GM23338 (cell line): ENCODE data around the gene SPTBN4. TPM values are rescaled to one million over a fixed set of nuclear protein-coding genes. Genes with fewer than 3 reads are reported as not detected.
"Not testable (repeated sequence)": the region's sequence is repeated elsewhere in the genome, so short reads cannot be mapped to it uniquely, and the experiment has no call there.

Experiments
- ATAC-seq: fragments of 200-7000 bp; cut with Tn5 transposase; 3 replicates; pipeline ENCODE4 v1.9.1; 2020
- DNase-seq: peaks from one replicate; pipeline ENCODE4 v3.0.0-alpha.2; 2015; ENCODE audit warnings: low spot score
- H2AFZ ChIP-seq: fragments of 200-600 bp; sonication (generic); 2 replicates; pipeline ENCODE4 v1.8.0; 2016; ENCODE audit warnings: antibody characterized with exemption, mild to moderate bottlenecking, moderate library complexity
- H3F3A ChIP-seq: fragments of 200-600 bp; sonication (generic); replicated peaks from 2 replicates; pipeline ENCODE4 v1.8.0; 2017; ENCODE audit warnings: antibody characterized with exemption, mixed run types, low read depth
- H3K27ac ChIP-seq: fragments of 200-600 bp; sonication (generic); 2 replicates; pipeline ENCODE4 v1.6.1; 2016; ENCODE audit warnings: low read depth
- H3K27me3 ChIP-seq: fragments of 200-600 bp; sonication (generic); 2 replicates; pipeline ENCODE4 v1.8.0; 2016; ENCODE audit warnings: mild to moderate bottlenecking, mixed run types, moderate library complexity; ENCODE audit not compliant: insufficient read depth
- H3K36me3 ChIP-seq: fragments of 200-600 bp; sonication (generic); 2 replicates; pipeline ENCODE4 v1.8.0; 2016; ENCODE audit warnings: mild to moderate bottlenecking; ENCODE audit not compliant: insufficient read depth
- H3K4me1 ChIP-seq: fragments of 200-600 bp; sonication (generic); 2 replicates; pipeline ENCODE4 v1.8.0; 2016; ENCODE audit warnings: mild to moderate bottlenecking, moderate library complexity; ENCODE audit not compliant: insufficient read depth
- H3K4me2 ChIP-seq: fragments of 200-600 bp; sonication (generic); 2 replicates; pipeline ENCODE4 v1.7.1; 2017; ENCODE audit warnings: mixed run types
- H3K4me3 ChIP-seq: fragments of 200-600 bp; sonication (generic); 2 replicates; pipeline ENCODE4 v1.6.1; 2016; ENCODE audit warnings: mixed run types
- H3K79me2 ChIP-seq: fragments of 200-600 bp; sonication (generic); replicated peaks from 2 replicates; pipeline ENCODE4 v1.8.0; 2017; ENCODE audit warnings: mild to moderate bottlenecking; ENCODE audit not compliant: insufficient read depth
- H3K9me2 ChIP-seq: fragments of 200-600 bp; sonication (generic); 2 replicates; pipeline ENCODE4 v1.8.0; 2017; ENCODE audit not compliant: insufficient read depth
- H4K20me1 ChIP-seq: fragments of 200-600 bp; sonication (generic); replicated peaks from 2 replicates; pipeline ENCODE4 v1.8.0; 2017; ENCODE audit warnings: mild to moderate bottlenecking; ENCODE audit not compliant: insufficient read depth
- H3K27ac Mint-ChIP-seq: 2 replicates; pipeline ENCODE4 v1.8.0; 2020; ENCODE audit warnings: inconsistent platforms, mild to moderate bottlenecking, moderate library complexity, mixed read lengths
- H3K27me3 Mint-ChIP-seq: 3 replicates; pipeline ENCODE4 v1.8.0; 2022; ENCODE audit warnings: low read depth, mild to moderate bottlenecking, moderate library complexity, mixed read lengths, inconsistent platforms; ENCODE audit not compliant: insufficient read depth, poor library complexity
- H3K36me3 Mint-ChIP-seq: 3 replicates; pipeline ENCODE4 v1.8.0; 2021; ENCODE audit warnings: low read depth, mild to moderate bottlenecking, inconsistent platforms, moderate library complexity, mixed read lengths
- H3K4me1 Mint-ChIP-seq: 3 replicates; pipeline ENCODE4 v1.8.0; 2020; ENCODE audit warnings: mild to moderate bottlenecking, inconsistent platforms, mixed read lengths
- H3K4me3 Mint-ChIP-seq: 3 replicates; pipeline ENCODE4 v1.8.0; 2021; ENCODE audit warnings: moderate library complexity, mild to moderate bottlenecking, inconsistent platforms, mixed read lengths
- H3K9me3 Mint-ChIP-seq: 3 replicates; pipeline ENCODE4 v1.8.0; 2020; ENCODE audit warnings: moderate library complexity, mild to moderate bottlenecking, inconsistent platforms, mixed read lengths
- EZH2 ChIP-seq: fragments of 200-600 bp; sonication (generic); IDR thresholded peaks from one replicate; pipeline ENCODE4 v1.8.0; 2017; ENCODE audit warnings: antibody characterized with exemption, mild to moderate bottlenecking, low read depth; ENCODE audit not compliant: unreplicated experiment
- EZH2phosphoT487 ChIP-seq: fragments of 200-600 bp; sonication (generic); IDR thresholded peaks from one replicate; pipeline ENCODE4 v1.8.1; 2018; ENCODE audit warnings: antibody characterized with exemption; ENCODE audit not compliant: unreplicated experiment
- JUNB ChIP-seq: IDR thresholded peaks from one replicate; pipeline ENCODE4 v1.6.1; 2016; ENCODE audit warnings: antibody characterized with exemption; ENCODE audit not compliant: unreplicated experiment
- NANOG ChIP-seq: IDR thresholded peaks from 2 replicates; pipeline ENCODE4 v1.6.1; 2016; ENCODE audit warnings: antibody characterized with exemption, borderline replicate concordance
- POLR2AphosphoS5 ChIP-seq: IDR thresholded peaks from 2 replicates; pipeline ENCODE4 v1.6.1; 2016; ENCODE audit warnings: antibody characterized with exemption, low read depth
- STAT1 ChIP-seq: IDR thresholded peaks from one replicate; pipeline ENCODE4 v1.6.1; 2016; ENCODE audit warnings: antibody characterized with exemption; ENCODE audit not compliant: unreplicated experiment
- ZNF114 ChIP-seq: fragments of 250-450 bp; sonication (Bioruptor Pico); IDR thresholded peaks from 2 replicates; pipeline ENCODE4 v1.5.0; 2020; ENCODE audit warnings: mild to moderate bottlenecking, moderate library complexity
- ZNF331 ChIP-seq: fragments of 250-450 bp; sonication (Bioruptor Pico); IDR thresholded peaks from 2 replicates; pipeline ENCODE4 v1.5.0; 2020; ENCODE audit warnings: low read depth, mild to moderate bottlenecking, moderate library complexity
- polyA plus RNA-seq: library from polyadenylated mRNA; unstranded; fragments of >200 nt; fragmentation: Nextera tagmentation; extraction: Ambion mirVana; gene quantifications from 2 replicates; pipeline ENCODE4 v1.2.1, GENCODE V29; 2016
- total RNA-seq: library from RNA; depleted of rRNA; stranded (reverse); fragments of >200 nt; shearing (Covaris generic); gene quantifications from 2 replicates; pipeline ENCODE4 v1.2.3, GENCODE V29; 2014
- TF ChIP-seq, protein P1 (sequence below): IDR thresholded peaks from one replicate; pipeline ENCODE4 v1.6.1; 2018; ENCODE audit warnings: antibody characterized with exemption; ENCODE audit not compliant: unreplicated experiment
- TF ChIP-seq, protein P2 (sequence below), 2 experiments: fragments of 200-600 bp in 1 of 2; sonication (generic) in 1 of 2; conservative IDR thresholded peaks; 2 replicates each; pipeline versions ENCODE4 v1.5.1 to v1.6.1; 2016 to 2017; ENCODE audit warnings: antibody characterized with exemption in 2 of 2, low read depth in 2 of 2, mild to moderate bottlenecking in 2 of 2, moderate library complexity in 1 of 2

SPTBN4 gene
- total and polyA plus RNA-seq, 2 experiments from 2014 or later: 1.6 to 2.3 TPM

- no peaks in the 10 kb centered on the region for H3K36me3 ChIP-seq
- Mint-ChIP-seq H3K27me3 (peaks cover 3% of the 10 kb centered on the region), H3K9me3 (no peaks in the 10 kb centered on the region), H3K27ac (no peak overlapping the region), H3K36me3 (no peaks in the 10 kb centered on the region), H3K4me1 (no peaks in the 10 kb centered on the region), H3K4me3 (no peak overlapping the region)
- H3K4me3 ChIP-seq: no peak overlapping the region
- no peak overlapping the region for H3K27ac ChIP-seq
- no peaks in the 10 kb centered on the region for H3F3A ChIP-seq
- no peak overlapping the region for H2AFZ ChIP-seq
- no peaks in the 10 kb centered on the region for H3K4me1 ChIP-seq
- H3K4me2 ChIP-seq: no peak overlapping the region
- H3K9me2 ChIP-seq: no peaks in the 10 kb centered on the region
- H3K27me3 ChIP-seq: peaks cover 2% of the 10 kb centered on the region; the same call in 1 of the 2 replicates
- ATAC-seq (no peak), DNase-seq (no peak)
- no peak for TF ChIP-seq STAT1
- TF ChIP-seq NANOG: no peak
- TF ChIP-seq, protein P1, sequence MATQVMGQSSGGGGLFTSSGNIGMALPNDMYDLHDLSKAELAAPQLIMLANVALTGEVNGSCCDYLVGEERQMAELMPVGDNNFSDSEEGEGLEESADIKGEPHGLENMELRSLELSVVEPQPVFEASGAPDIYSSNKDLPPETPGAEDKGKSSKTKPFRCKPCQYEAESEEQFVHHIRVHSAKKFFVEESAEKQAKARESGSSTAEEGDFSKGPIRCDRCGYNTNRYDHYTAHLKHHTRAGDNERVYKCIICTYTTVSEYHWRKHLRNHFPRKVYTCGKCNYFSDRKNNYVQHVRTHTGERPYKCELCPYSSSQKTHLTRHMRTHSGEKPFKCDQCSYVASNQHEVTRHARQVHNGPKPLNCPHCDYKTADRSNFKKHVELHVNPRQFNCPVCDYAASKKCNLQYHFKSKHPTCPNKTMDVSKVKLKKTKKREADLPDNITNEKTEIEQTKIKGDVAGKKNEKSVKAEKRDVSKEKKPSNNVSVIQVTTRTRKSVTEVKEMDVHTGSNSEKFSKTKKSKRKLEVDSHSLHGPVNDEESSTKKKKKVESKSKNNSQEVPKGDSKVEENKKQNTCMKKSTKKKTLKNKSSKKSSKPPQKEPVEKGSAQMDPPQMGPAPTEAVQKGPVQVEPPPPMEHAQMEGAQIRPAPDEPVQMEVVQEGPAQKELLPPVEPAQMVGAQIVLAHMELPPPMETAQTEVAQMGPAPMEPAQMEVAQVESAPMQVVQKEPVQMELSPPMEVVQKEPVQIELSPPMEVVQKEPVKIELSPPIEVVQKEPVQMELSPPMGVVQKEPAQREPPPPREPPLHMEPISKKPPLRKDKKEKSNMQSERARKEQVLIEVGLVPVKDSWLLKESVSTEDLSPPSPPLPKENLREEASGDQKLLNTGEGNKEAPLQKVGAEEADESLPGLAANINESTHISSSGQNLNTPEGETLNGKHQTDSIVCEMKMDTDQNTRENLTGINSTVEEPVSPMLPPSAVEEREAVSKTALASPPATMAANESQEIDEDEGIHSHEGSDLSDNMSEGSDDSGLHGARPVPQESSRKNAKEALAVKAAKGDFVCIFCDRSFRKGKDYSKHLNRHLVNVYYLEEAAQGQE: no peak
- TF ChIP-seq JUNB: no peak
- no peaks in the 10 kb centered on the region for H3K79me2 ChIP-seq
- no peaks in the 10 kb centered on the region for H4K20me1 ChIP-seq
These were observed 7.9 kb downstream of the SPTBN4 start for GRCh38 chr19:40474737-40475136.

DNA sequence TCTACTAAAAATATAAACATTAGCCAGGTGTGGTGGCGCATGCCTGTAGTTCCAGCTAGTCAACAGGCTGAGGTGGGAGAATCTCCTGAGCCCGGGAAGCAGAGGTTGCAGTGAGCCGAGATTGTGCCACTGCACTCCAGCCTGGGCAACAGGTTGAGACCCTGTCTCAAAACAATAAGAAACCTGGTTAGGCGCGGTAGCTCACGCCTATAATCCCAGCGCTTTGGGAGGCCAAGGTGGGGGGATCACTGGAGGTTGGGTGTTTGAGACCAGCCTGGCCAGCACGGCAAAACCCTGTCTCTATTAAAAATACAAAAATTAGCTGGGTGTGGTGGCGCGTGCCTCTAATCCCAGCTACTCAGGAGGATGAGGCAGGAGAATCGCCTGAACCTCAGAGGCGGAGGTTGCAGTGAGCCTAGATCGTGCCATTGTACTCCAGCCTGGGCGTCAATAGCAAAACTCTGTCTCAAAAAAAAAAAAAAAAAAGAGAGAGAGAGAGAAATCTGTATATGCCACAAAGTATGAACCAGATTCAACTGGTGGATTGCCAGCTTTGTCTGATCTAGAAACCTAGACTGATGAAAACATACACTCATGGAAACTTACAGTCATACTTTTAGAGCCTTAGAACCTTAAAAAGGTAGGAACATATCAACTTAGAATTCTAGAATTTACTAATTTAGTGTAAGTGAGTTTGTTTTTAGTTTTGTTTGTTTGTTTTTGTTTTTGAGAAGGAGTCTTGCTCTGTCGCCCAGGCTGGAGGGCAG is 9.3 kb downstream of the SPTBN4 start:
- H4K20me1 ChIP-seq, H3K9me3 Mint-ChIP-seq, H3F3A ChIP-seq, ATAC-seq, H3K4me1 ChIP-seq, DNase-seq, H3K27ac Mint-ChIP-seq, H3K9me2 ChIP-seq, H3K4me3 Mint-ChIP-seq, H3K4me1 Mint-ChIP-seq, H3K27ac ChIP-seq, H3K36me3 ChIP-seq, H2AFZ ChIP-seq, H3K27me3 ChIP-seq, H3K79me2 ChIP-seq, H3K36me3 Mint-ChIP-seq, H3K4me2 ChIP-seq, H3K4me3 ChIP-seq, H3K27me3 Mint-ChIP-seq: not testable (repeated sequence)

DNA sequence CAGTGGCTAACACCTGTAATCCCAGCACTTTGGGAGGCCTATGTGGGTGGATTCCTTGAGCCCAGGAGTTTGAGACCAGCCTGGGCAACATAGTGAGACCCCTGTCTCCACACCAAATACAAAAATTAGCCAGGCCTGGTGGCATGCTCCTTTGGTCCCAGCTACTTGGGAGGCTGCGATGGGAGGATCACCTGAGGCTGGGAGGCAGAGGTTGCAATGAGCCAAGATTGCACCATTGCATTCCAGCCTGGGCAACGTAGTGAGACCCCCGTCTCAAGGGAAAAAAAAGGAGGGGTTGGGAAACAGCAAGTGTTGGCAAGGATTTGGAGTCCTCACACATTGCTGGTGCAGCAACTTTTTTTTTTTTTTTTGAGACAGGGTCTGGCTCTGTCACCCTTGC is 19.2 kb downstream of the SPTBN4 start:
- H3K4me1 Mint-ChIP-seq: peaks cover 8% of the 10 kb centered on the region; the same call in 2 of the 3 replicates
- no peaks in the 10 kb centered on the region for H3K79me2 ChIP-seq
- H3K36me3 ChIP-seq: no peaks in the 10 kb centered on the region
- H3K27me3 ChIP-seq: 0 out of 2 replicates have a peak, but pooled peaks cover 5% of the 10 kb centered on the region
- H3K9me2 ChIP-seq: 0 out of 2 replicates have a peak, but pooled peaks cover 8% of the 10 kb centered on the region
- no peaks in the 10 kb centered on the region for H3F3A ChIP-seq
- no peaks in the 10 kb centered on the region for H3K36me3 Mint-ChIP-seq
- no peak overlapping the region for H2AFZ ChIP-seq
- no peak overlapping the region for H3K4me3 ChIP-seq
- DNase-seq (no peak), ATAC-seq (no peak)
- H3K27ac Mint-ChIP-seq: no peak overlapping the region
- H3K4me2 ChIP-seq: no peak overlapping the region
- no peak overlapping the region for H3K27ac ChIP-seq
- H3K9me3 Mint-ChIP-seq: peaks cover under 1% of the 10 kb centered on the region; the same call in 1 of the 3 replicates
- no peaks in the 10 kb centered on the region for H4K20me1 ChIP-seq
- H3K4me1 ChIP-seq: no peaks in the 10 kb centered on the region; the same call in 1 of the 2 replicates
- peaks cover 12% of the 10 kb centered on the region for H3K27me3 Mint-ChIP-seq
- H3K4me3 Mint-ChIP-seq: no peak overlapping the region
- no peak for TF ChIP-seq NANOG
- TF ChIP-seq JUNB: no peak
- no peak for TF ChIP-seq ZNF114 (CRISPR knock-in tag)
- no peak for TF ChIP-seq EZH2phosphoT487
- TF ChIP-seq, protein P2, sequence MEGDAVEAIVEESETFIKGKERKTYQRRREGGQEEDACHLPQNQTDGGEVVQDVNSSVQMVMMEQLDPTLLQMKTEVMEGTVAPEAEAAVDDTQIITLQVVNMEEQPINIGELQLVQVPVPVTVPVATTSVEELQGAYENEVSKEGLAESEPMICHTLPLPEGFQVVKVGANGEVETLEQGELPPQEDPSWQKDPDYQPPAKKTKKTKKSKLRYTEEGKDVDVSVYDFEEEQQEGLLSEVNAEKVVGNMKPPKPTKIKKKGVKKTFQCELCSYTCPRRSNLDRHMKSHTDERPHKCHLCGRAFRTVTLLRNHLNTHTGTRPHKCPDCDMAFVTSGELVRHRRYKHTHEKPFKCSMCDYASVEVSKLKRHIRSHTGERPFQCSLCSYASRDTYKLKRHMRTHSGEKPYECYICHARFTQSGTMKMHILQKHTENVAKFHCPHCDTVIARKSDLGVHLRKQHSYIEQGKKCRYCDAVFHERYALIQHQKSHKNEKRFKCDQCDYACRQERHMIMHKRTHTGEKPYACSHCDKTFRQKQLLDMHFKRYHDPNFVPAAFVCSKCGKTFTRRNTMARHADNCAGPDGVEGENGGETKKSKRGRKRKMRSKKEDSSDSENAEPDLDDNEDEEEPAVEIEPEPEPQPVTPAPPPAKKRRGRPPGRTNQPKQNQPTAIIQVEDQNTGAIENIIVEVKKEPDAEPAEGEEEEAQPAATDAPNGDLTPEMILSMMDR (conservative IDR thresholded peaks at IDR 0.05; ENCODE audit: low read depth in 2 of 2): no peak
- no peak for TF ChIP-seq EZH2
- TF ChIP-seq POLR2AphosphoS5: no peak
- no peak for TF ChIP-seq ZNF331 (CRISPR knock-in tag)
- TF ChIP-seq, protein P1: no peak
